ENCODE measurements around the gene SLC20A1.
"Not testable (repeated sequence)": the region's sequence is repeated elsewhere in the genome, so short reads cannot be mapped to it uniquely, and the experiment has no call there.

SLC20A1 gene

DNA sequence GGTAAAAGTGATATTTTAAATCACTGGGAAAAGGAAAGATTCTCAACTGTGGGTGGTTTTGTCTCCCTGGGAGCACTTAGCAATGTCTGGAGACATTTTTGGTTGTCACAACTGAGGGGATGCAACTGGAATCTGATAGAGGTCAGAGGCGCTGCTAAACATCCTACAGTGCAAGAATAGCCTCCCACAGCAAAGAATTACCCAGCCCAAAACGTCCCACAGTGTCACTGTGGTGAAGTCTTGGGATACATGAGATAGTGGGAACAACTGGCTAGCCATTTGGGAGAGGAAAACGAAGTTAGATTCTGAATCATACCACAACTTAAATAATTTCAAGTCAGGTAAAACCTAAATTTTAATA lies 38.7 kb downstream of the SLC20A1 start:
- no peak for DNase-seq

DNA sequence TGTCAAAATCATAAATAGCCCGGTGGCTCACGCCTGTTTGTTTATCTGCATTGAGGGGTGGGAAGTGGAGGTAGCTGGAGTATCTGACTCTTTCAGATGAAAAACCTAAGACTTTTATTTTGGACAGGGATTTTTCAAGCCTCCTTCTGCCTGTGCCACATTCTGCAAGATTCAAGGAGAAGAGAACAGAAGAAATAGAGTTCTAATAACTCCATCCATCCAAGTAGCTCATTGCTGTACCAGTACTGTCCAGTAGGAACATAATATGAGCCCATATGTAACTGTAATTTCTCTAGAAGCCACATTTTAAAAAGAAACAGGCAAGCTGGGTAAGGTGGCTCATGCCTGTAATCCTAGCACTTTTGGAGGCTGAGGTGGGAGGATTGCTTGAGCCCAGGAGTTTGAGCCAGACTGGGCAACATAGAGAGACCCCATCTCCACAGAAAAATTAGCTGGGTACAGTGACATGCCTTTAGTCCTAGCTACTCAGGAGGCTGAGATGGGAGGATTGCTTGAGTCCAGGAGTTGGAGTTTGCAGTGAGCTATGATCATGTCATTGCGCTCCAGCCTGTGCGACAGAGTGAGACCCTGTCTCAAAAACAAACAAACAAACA lies 39.6 kb downstream of the SLC20A1 start:
- no peak for DNase-seq

DNA sequence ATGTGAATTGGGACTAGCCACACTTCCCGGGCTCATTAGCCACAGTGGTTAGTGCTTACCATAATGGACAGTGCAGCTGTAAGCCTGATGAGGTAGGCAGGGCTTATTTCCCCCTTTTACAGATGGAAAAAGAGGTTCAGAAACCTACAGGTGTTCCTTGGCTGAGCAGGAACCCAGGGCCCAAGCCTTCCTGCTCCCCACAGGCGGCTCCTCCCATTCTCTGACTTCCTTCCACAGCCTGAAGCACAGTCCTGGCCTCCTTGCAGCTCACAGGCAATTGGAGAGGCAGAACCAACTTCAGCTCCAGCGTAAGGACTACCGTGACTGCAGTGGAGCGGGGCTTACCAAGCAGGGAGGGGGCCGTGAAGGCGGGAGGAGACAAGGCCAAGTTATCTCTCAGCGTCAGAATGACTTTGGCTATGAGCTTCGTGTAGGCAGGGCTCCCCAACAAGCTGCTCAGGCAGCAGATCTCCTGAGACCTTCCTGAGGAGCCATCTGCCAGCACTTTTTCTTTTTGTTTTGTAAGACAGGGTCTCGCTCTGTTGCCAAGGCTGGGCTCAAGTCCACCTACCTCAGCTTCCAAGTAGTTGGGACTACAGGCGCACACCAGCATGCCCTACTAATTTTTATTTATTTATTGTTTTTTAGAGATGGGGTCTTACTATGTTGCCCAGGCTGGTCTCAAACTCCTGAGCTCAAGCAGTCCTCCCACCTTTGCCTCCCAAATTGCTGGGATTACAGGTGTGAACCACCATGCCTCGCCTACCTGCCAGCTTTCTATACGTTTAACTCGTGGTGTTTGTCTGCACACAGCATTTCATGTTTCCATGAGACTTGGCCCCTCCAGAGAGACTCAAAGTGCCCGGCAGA lies 40.8 kb downstream of the SLC20A1 start:
- DNase-seq: no peak

DNA sequence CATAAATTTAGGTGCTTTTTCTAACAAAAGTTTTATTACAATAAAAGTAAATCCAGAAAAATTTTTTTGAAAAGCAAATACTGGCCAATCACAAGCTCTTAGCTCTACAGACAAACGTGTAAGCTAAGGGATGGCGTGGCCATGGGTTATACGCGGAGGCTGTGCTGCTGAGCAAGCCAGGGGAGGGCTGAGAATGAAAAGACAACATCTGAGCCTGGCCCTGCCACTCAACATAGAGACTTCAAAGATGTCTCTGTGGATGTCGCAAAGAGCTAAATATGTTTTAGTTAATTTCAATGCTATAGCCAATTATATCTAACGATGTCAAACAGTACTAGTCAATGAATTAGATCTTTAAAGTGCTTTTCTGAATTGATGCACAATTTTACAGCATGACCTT lies 41.8 kb downstream of the SLC20A1 start:
- DNase-seq: no peak

DNA sequence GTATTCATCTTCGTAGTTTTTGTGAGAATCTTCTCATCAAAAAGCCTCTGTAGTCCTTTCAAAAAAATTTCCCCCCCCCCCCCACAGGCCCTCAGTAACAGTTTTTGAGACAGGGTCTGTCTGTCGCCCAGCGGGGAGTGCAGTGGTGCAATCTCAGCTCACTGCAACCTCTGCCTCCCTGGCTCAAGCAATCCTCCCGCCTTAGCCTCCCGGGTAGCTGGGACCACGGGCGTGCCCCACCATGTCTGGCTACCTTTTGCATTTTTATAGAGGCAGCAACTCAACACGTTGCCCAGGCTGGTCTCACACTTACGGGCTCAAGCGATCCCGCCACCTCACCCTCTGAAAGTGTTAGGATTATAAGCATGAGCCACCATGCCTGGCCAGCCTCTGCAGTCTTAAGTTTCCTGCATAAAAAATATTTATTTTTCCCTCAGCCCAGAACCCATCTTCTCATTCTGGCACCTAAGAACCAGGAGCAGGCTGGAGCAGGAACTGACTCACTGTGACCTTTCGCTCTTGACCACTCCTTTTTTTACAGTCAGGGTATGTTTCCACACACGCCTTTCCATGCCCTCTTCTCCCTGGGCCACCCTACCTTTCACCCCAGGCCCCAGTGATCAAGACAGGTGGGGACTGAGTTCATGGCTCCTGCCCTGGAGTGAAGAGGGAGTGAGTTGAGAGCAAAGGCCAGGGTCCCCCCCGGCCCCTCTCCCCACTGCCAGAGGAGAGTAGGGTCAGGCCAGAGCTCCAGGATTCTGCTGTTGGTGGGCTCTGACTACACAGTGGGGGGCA lies 42.5 kb downstream of the SLC20A1 start:
- DNase-seq: no peak

DNA sequence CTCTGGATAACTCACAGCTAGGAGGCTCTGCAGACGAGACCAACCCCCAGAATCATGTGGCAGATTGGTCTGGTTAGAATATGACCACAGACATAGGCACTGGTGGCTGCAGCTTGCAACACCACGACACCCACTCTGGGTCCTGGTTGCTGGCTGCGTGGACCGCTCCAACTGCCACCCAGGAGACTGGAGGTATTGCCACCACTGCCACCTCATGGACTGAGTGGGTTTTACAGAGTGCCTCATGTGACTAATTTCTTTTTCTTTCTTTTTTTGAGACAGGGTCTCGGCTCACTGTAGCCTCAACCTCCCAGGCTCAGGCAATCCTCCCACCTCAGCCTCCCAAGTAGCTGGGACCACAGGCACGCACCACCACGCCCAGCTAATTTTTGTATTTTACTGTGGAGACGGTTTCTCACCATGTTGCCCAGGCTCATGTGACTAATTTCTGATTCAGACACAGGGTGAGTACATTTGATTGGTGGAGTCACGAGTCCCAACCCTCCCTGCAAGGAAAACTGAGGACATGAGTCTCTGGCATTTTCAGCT lies 45.2 kb downstream of the SLC20A1 start:
- DNase-seq: peak; percentile 41

DNA sequence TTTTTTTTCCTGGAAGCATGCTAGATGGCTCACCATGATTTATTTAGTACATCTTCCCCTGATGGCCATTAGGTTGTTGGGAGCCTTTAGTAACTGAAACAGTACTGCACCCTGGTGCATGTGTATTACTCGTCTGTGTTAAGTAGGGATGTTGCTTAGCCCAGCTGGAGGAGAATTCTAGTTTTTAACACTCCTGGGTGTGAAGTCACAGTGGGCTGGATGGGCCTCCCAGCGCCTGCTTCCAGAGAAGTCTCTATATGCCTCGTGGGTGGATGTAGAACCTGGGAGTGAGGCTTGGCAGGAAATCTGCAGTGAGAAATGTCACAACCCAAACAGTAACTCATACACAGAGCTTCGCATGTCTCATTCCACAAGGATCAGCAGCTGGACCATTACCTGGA lies 46.1 kb downstream of the SLC20A1 start:
- DNase-seq: peak; percentile 24

DNA sequence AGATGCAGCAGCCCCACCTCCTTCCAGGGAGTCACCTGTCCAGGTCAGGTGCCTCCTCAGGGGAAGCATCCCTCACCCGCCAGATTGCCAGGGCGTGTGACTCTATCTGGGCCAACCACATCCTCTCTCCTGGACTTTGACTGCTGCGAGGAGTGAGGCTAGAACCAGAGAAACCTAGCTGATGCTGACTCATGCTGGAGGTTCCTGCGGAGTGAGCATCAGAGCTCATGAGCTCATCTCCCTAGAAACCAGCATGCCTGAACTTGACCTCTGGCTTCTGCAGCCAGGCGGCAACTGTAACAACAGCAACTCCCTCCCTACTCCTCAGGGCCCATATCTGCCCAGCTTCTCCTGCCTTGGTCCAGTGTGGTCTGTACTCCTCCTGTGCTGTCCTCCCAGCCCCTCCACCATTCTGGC lies 46.8 kb downstream of the SLC20A1 start:
- peak; percentile 68 for DNase-seq

DNA sequence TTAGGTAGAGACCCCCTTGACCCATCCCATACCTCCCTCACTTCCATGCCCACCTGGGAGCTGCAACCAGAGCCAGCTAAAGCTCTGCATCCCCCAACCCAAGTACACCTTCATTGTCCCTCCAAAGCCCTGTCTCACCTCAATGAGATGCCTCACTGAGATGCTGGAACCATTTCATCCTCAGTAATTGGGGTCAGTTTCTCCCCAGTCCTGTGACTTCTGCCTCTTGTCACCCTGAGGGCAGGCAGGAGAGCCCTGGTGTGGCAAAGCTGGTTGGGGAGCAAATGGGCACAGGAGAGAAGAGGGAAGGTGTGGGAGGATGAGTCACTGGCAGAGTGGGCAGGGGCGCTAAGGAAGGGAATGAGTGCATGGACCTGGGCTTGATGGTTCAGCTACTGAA lies 47.2 kb downstream of the SLC20A1 start:
- DNase-seq: no peak

DNA sequence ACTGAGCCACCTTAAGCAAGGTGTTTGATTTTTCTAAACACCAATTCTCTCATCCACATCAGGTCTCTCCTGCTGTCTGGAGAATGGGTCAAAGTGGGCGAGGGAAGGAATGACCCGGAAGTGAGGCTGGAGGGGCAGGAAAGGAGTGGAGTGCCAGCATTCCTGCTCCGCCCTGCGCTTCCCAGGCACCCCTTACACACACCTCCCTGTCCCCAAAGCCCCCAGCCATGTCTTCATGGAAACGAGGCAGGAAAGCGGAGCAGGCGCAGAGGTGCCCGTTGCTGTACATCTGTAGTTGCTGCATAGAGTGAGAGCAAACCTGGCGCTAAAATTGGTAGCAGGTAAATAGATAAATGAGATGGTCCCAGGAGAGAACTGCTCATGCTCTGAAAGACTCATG lies 47.9 kb downstream of the SLC20A1 start:
- no peak for DNase-seq

DNA sequence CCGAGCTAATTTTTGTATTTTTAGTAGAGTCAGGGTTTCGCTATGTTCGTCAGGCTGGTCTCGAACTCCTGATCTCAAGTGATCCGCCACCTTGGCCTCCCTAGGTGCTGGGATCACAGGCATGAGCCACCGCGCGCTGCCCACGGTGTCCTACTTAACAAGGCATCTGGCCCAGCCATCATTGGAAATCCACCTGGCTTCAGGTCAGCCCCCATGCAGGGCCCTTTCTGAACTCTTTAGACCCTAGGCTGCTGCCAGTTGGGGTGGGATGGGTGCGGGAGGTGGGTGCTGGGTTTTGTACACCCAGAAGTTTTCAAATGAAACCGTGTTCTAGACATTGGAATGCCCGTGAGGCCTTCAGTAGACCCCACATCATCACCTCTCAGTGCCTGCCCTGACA lies 48.4 kb downstream of the SLC20A1 start:
- no peak for DNase-seq

DNA sequence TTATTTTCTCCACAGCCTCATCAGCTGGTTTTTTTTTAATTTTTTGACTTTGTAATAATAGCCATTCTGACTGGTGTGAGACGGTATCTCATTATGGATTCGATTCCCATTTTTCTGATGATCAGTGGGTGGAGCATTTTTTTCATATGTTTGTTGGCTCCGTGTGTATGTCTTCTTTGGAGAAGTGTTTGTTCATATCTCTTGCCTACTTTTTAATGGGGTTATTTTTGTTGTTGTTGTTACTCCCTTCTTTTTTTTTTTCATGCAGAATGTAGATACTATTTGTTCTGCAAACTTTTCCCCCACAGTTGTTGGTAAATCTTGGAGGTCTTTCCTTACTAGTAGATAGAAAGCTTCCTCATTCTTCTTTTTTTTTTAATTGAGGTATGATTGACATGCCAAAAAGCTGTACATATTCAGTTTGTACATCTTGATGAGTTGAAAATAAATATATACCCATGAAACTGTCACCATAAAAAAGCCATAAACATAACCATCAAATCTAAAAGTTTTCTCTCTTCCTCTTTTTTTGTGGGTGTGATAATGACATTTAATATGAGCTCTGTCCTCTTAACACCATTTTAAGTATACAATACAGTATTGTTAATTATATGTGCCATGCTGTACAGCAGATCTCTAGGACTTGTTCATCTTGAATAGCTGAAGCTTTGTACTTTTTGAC lies 53.2 kb downstream of the SLC20A1 start:
- DNase-seq: no peak

DNA sequence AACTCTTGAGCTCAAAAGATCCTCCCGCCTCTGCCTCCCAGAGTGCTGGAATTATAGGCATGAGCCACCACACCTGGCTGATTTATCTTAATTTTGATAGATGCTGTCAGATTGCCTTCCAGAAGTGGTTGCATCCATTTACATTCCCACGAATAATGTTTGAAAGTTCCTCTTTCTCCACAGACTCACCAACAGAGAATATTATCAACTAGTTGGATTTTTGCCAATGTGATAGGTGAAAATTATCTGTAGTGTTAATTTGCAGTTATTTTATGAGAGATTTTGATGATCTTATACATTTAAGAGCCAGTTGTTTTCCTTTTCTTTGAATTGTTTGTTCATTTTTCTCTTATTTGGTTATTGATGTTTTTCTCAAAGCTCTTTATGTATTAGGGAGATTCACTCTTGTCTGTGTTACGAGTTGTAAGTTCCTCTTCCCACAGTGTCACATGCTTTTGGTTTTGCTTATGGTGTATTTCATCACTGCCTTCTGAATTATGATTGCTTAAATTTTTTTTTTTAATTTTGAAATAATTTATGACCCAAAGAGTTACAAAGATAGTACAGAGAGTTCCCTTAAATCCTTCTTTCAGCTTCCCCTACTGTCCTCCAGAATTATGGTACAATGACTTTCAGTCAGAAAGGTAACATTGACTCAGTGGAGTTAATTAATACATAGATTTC lies 54.4 kb downstream of the SLC20A1 start:
- DNase-seq: no peak

DNA sequence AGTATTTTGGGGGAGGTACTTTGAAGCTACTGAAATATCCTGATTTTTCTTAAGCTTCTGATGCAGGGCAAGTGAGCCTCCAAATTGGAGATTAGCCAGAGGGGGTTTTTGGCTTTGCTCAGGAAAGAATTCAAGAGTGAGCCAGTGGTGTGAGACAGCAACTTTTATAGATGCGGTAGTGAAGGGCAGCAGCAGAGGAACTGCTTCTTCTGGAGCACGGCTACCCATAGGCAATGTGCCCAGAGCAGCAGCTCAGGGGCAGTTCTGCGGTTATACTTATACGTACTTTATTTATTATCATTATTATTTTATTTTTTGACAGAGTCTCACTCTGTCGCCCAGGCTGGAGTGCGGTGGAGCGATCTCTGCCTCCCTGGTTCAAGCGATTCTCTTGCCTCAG lies 55.3 kb downstream of the SLC20A1 start:
- no peak for DNase-seq

DNA sequence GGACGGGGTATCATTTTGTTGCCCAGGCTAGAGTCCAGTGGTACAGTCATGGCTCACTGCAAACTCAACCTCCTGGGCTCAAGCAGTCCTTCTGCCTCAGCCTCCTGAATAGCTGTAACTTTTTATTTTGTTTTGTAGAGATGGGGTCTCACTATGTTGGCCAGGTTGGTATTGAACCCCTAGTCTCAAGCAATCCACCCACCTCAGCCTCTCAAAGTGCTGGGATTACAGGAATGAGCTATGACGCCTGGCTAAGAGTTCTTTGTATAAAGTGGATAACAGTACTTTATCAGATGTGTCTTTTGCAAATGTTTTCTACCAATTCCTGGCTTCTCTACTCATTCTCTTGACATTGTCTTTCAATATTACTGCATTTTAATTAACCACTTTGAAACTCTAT lies 57.9 kb downstream of the SLC20A1 start:
- no peak for DNase-seq

DNA sequence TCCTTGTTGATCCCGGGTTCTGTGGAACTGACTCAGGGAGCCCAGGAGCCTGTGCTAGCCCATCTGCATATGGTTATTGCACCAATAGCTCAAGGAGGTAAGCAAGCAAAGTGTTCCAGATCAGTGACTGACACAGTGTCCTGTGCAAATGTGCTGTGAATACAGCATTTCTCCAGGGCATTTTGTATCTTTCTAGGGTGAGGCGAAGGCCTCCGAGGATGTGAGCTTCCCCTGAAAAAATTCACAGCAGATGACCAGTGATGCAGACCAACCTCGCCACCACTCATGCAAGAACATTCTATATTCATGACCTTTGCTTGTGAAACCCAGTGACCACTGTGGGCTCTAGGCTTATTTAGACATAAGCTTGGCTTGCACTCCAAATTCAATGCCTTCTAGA lies 59.8 kb downstream of the SLC20A1 start:
- DNase-seq: no peak

DNA sequence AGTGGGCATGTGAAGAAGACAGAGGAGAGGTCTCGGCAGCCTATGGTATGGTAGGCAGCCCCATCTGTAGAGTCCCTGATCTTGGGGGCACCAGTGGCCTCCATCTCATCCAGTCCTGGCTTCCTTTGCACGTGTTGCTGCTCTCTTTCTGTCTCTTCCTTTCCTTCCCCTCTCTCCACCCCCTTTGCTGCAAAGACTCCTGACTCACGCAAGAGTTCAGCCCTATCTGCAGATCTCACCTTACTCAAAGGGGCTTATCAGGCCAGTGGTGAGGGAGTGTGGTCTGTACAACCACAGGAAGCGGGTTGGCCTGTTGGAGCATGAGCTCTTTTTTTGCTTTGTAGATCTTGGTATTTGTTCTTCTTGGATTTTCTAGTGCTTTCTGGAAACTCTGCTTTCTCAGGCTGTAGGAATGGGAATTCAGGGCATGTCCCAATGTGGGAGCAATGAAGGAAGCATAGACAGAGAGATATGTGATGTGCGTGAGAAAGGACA lies 60.5 kb downstream of the SLC20A1 start:
- no peak for DNase-seq

DNA sequence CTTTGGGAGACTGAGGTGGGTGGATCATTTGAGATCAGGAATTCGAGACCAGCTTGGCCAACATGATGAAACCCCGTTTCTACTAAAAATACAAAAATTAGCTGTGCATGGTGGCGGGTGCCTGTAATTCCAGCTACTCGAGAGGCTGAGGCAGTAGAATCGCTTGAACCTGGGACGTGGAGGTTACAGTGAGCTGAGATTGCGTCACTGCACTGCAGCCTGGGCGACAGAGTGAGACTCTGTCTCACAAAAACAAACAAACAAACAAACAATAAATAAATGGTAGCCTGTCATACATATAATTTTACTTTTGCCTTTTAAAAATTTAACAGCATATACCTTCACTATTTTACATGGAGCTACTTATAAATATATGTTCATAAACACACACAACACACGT lies 61.2 kb downstream of the SLC20A1 start:
- not testable (repeated sequence) for DNase-seq

DNA sequence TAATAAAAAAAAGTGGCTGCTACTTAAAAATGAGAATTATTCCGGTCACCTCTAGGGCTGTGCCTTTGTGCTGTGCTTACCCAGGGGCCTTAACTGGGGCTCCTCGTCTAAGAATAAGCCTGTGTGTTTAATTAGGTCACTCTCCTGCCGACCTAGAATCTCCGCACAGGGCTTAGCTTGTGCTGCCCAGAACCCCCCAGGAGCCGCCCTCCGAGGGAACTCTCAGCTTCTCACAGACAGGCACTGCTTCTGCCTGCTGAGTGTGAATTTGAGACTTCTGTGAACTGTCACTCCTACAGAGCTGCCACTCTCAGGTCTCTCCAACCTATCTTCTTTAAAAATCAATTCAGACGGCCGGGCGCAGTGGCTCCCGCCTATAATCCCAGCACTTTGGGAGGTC lies 63.2 kb downstream of the SLC20A1 start:
- DNase-seq: peak; percentile 85

DNA sequence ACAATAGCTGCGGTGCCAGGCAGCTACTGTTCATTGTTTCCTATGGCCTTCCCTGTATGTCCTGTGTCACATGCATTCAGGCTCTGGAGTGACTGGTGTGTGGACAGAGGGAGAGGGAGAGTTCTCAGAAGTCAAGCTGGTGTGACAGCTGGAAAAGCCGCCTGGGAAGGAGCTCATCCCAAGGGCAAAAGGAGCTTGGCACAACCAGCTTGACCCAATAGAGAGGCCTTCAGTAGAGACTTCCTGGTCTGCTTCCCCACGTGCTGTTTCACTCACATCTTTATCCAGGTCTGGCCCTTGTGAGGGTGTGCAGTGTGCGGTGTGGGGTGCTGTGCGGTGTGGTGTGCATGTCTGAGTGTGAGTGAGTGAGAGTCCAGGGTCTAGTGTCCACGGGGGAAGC lies 64.0 kb downstream of the SLC20A1 start:
- DNase-seq: peak; percentile 69

DNA sequence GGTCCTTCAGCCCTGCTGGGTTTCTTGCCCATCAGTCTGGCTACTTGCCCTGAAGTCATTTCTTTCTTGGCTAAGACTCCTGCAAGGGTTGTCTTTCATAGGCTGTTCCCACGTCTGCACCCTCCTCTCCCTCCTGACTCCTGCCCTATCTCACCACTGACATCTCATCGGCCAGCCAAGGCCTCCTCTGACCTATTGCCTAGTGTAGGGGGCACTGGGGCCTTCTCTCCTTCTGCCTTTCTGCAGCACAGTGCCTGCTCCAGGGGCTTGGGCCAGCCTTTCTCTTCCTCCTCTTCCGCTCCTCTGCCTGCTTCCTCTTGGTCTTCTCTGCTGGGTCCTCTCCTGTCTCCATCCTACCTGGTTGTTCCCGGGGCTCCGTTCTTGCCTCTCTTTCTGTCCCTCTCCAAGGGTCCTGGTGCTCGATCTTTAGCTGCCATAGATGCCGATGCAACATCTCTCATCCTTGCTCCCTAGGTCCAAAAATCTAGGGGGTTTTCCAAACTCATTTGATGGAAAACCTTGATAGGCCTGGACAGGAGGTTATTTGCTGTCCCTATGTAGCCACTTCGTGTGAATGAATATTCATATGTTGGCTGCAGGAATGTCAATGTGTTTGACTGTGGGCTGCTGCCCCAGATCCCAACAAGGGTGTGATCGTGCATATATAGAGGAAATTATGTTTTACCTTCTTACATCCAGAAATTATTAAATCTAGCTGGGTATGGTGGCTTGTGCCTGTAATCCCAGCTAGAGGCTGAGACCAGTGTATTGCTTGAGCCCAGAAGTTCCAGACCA lies 65.4 kb downstream of the SLC20A1 start:
- no peak for DNase-seq
